Measurements from ENCODE around the gene HSP90AB1. TPM values are rescaled to one million over a fixed set of nuclear protein-coding genes. Genes with fewer than 3 reads are reported as not detected.
A peak's percentile ranks its signal among the peaks of the same experiment; 100 is the strongest.

The HSP90AB1 gene
- total RNA-seq, 1 experiment from 2014 or later, result 1,986 TPM

GRCh38 chr6:44224965-44225305, 22.0 kb upstream of the HSP90AB1 start:
- Mint-ChIP-seq H3K4me3 (peak overlapping the region; percentile 85 to 96), H3K4me1 (peaks cover 48 to 59% of the 10 kb centered on the region in 2 experiments), H3K27me3 (ENCODE audit: low read depth) (peaks cover 1% of the 10 kb centered on the region; the same call in 1 of the 2 replicates), H3K27ac (peak overlapping the region in 1 of 3 experiments; percentile 93; a peak in 2 of 7 replicates), H3K36me3 (ENCODE audit: insufficient read depth in 1 of 3, low read depth in 3 of 3) (peaks cover 21 to 27% (median 21%) of the 10 kb centered on the region in 3 experiments), H3K9me3 (no peaks in the 10 kb centered on the region; a peak in 1 of 5 replicates)
- Histone ChIP-seq H3K14ac (ENCODE audit: insufficient read depth, low read length) (no peak overlapping the region), H3K4ac (ENCODE audit: low read depth, low read length) (no peak overlapping the region), H3K27ac (ENCODE audit: insufficient read length, low read depth, low read length) (no peak overlapping the region), H4K8ac (replicated peaks; ENCODE audit: insufficient read length, low read depth, low read length) (no peak overlapping the region), H4K91ac (ENCODE audit: insufficient read length, low read depth, low read length) (no peak overlapping the region), H2BK12ac (ENCODE audit: insufficient read length, low read depth, low read length) (no peak overlapping the region), H3K18ac (ENCODE audit: insufficient read length, low read depth, low read length) (no peak overlapping the region), H2BK120ac (ENCODE audit: low read depth, low read length, poor library complexity, severe bottlenecking) (no peak overlapping the region), H3K56ac (ENCODE audit: insufficient read length, low read depth, low read length) (no peak overlapping the region), H3K79me1 (ENCODE audit: insufficient read depth, low read depth, low read length, poor library complexity, severe bottlenecking) (peaks cover 17% of the 10 kb centered on the region), H2BK15ac (ENCODE audit: low read depth, low read length) (no peak overlapping the region), H3K9me3 (ENCODE audit: control insufficient read depth, low read depth, low read length) (no peaks in the 10 kb centered on the region), H3K9ac (ENCODE audit: extremely low read depth, insufficient read length, low read length) (no peak overlapping the region), H3K27me3 (ENCODE audit: insufficient read depth, low read length) (no peaks in the 10 kb centered on the region), H3K23ac (ENCODE audit: insufficient read length, low read depth, low read length) (no peak overlapping the region), H2BK20ac (ENCODE audit: low read depth, low read length, poor library complexity, severe bottlenecking) (no peak overlapping the region), H2AK5ac (ENCODE audit: insufficient read length, low read length) (no peak overlapping the region), H3K79me2 (ENCODE audit: insufficient read depth, low read length) (peaks cover 17% of the 10 kb centered on the region; the same call in 1 of the 2 replicates), H3K4me1 (ENCODE audit: insufficient read depth, low read length) (peaks cover 15% of the 10 kb centered on the region; the same call in 1 of the 2 replicates), H4K20me1 (ENCODE audit: control insufficient read depth, insufficient read depth, insufficient read length) (peaks cover 2% of the 10 kb centered on the region), H3T11ph (ENCODE audit: low read length) (no peak overlapping the region), H3K4me2 (ENCODE audit: insufficient read depth, insufficient read length, low read length) (peak overlapping the region; percentile 47), H4K5ac (ENCODE audit: insufficient read length, low read depth, low read length) (no peak overlapping the region), H3K23me2 (ENCODE audit: insufficient read length, low read depth, low read length, poor library complexity, severe bottlenecking) (peaks cover 14% of the 10 kb centered on the region), H2AFZ (ENCODE audit: low read length) (no peak overlapping the region), H2BK5ac (ENCODE audit: insufficient read length, low read length) (no peak overlapping the region)
- no peak for DNase-seq
- no CpG with 5 or more reads among the region's 4 CpGs for WGBS (ENCODE audit: extremely low coverage, insufficient read length, low lambda C conversion rate)
- no peak for TF ChIP-seq CTCF (conservative IDR thresholded peaks at IDR 0.05)
